Activated CD8-positive, alpha-beta memory T cell treated with anti-CD3 and anti-CD28 coated beads for 1 hour (primary cell): ENCODE results near the gene ADAR.

Experiments used
- DNase-seq, 2 donors: peaks; one replicate each; pipeline ENCODE4 v3.0.0-alpha.2; 2020; ENCODE audit warnings: low read depth in 1 of 2; ENCODE audit errors: extremely low read depth in 1 of 2

The ADAR gene

GRCh38 chr1:154559466-154560044 lies 48.4 kb downstream of the ADAR start:
- peak; percentile 60 to 62 for DNase-seq

- peak; percentile 99 for DNase-seq
Observed at GRCh38 chr1:154558720-154559465, 49.1 kb downstream of the ADAR start.

GRCh38 chr1:154557939-154558719 lies 49.9 kb downstream of the ADAR start, which contains the start of gene UBE2Q1:
Gene UBE2Q1, minus strand, starts transcription at chr1:154558662. Its CDS starts 109 bp downstream, at chr1:154558553.
- peak in 1 of 2 donors; percentile 18 for DNase-seq

GRCh38 chr1:154557248-154557938 lies 50.6 kb downstream of the ADAR start:
- DNase-seq = no peak

- no peak for DNase-seq
Observed at GRCh38 chr1:154556422-154556821, 51.6 kb downstream of the ADAR start.

- no peak for DNase-seq
Observed at GRCh38 chr1:154553056-154554030, 54.6 kb downstream of the ADAR start.

- no peak for DNase-seq
Observed at GRCh38 chr1:154552036-154552435, 56.0 kb downstream of the ADAR start.

- no peak for DNase-seq
Observed at GRCh38 chr1:154551474-154551873, 56.5 kb downstream of the ADAR start.

- no peak for DNase-seq
Observed at GRCh38 chr1:154550657-154551056, 57.3 kb downstream of the ADAR start.

- no peak for DNase-seq
Observed at GRCh38 chr1:154550070-154550469, 57.9 kb downstream of the ADAR start.

- no peak for DNase-seq
Observed at GRCh38 chr1:154549202-154549770, 58.7 kb downstream of the ADAR start.

- no peak for DNase-seq
Observed at GRCh38 chr1:154548028-154548427, 60.0 kb downstream of the ADAR start.

- DNase-seq = no peak
Observed at GRCh38 chr1:154547105-154547732, 60.8 kb downstream of the ADAR start.

- DNase-seq = peak in 1 of 2 donors; percentile 16
Observed at GRCh38 chr1:154546264-154547063, 61.5 kb downstream of the ADAR start.

GRCh38 chr1:154541231-154541630 lies 66.8 kb downstream of the ADAR start:
- DNase-seq = no peak

- DNase-seq = no peak
Observed at GRCh38 chr1:154539486-154540483, 68.2 kb downstream of the ADAR start.

- DNase-seq = no peak
Observed at GRCh38 chr1:154536570-154536969, 71.4 kb downstream of the ADAR start.
